ENCODE data around the gene C1orf21.

- TF ChIP-seq, protein P1, sequence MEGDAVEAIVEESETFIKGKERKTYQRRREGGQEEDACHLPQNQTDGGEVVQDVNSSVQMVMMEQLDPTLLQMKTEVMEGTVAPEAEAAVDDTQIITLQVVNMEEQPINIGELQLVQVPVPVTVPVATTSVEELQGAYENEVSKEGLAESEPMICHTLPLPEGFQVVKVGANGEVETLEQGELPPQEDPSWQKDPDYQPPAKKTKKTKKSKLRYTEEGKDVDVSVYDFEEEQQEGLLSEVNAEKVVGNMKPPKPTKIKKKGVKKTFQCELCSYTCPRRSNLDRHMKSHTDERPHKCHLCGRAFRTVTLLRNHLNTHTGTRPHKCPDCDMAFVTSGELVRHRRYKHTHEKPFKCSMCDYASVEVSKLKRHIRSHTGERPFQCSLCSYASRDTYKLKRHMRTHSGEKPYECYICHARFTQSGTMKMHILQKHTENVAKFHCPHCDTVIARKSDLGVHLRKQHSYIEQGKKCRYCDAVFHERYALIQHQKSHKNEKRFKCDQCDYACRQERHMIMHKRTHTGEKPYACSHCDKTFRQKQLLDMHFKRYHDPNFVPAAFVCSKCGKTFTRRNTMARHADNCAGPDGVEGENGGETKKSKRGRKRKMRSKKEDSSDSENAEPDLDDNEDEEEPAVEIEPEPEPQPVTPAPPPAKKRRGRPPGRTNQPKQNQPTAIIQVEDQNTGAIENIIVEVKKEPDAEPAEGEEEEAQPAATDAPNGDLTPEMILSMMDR (conservative IDR thresholded peaks at IDR 0.05 in 1 of 2, IDR thresholded peaks at IDR 0.05 in 1 of 2; ENCODE audit: low read depth in 1 of 2, low read length in 2 of 2): no peak
- TF ChIP-seq EZH2 (IDR thresholded peaks at IDR 0.05; ENCODE audit: low read length, missing control alignments): no peak
These were observed 126.6 kb downstream of the C1orf21 start for GRCh38 chr1:184513421-184513820.

Data from fibroblast of lung (primary cell).